SU-DHL-6 (cell line): ENCODE results near the gene TCERG1.

Source experiments
- H2AFZ ChIP-seq: fragments of 200-600 bp; sonication (generic); 2 replicates; pipeline ENCODE4 v1.6.1; 2014; ENCODE audit warnings: low read depth, mild to moderate bottlenecking, moderate library complexity, mixed read lengths, antibody characterized with exemption, low read length; ENCODE audit not compliant: severe bottlenecking
- H3F3A ChIP-seq: fragments of 200-600 bp; shearing (Covaris generic); 2 replicates; pipeline ENCODE4 v1.6.0; 2016; ENCODE audit warnings: antibody characterized with exemption, mild to moderate bottlenecking; ENCODE audit not compliant: insufficient read depth
- H3K27ac ChIP-seq: fragments of 200-600 bp; sonication (generic); 2 replicates; pipeline ENCODE4 v1.5.1; 2016; ENCODE audit warnings: low read depth, mild to moderate bottlenecking, low read length, moderate library complexity, mixed read lengths
- H3K27me3 ChIP-seq: fragments of 200-600 bp; sonication (generic), shearing (Covaris generic); 2 replicates; pipeline ENCODE4 v1.6.0; 2014; ENCODE audit warnings: mild to moderate bottlenecking, low read length
- H3K36me3 ChIP-seq: fragments of 200-600 bp; sonication (generic); 2 replicates; pipeline ENCODE4 v1.6.1; 2014; ENCODE audit warnings: mild to moderate bottlenecking, low read length, mixed read lengths
- H3K4me2 ChIP-seq: fragments of 300-600, 200-600 bp; shearing (Covaris generic), sonication (generic); 2 replicates; pipeline ENCODE4 v1.6.0; 2014; ENCODE audit warnings: low read length, low read depth, mild to moderate bottlenecking; ENCODE audit not compliant: poor library complexity, severe bottlenecking
- H3K4me3 ChIP-seq: fragments of 200-600 bp; sonication (generic); 2 replicates; pipeline ENCODE4 v1.5.1; 2014; ENCODE audit warnings: antibody characterized with exemption, low read length, mild to moderate bottlenecking, mixed read lengths; ENCODE audit not compliant: insufficient read depth, poor library complexity, severe bottlenecking
- H3K79me2 ChIP-seq: fragments of 200-600 bp; sonication (generic); 2 replicates; pipeline ENCODE4 v1.6.1; 2014; ENCODE audit warnings: mild to moderate bottlenecking, low read length, moderate library complexity; ENCODE audit not compliant: insufficient read depth
- H3K9ac ChIP-seq: fragments of 200-600 bp; sonication (generic); 2 replicates; pipeline ENCODE4 v1.7.0; 2014; ENCODE audit warnings: mild to moderate bottlenecking, low read length
- H3K9me2 ChIP-seq: fragments of 200-600 bp; sonication (generic); replicated peaks from 2 replicates; pipeline ENCODE4 v1.6.1; 2014; ENCODE audit warnings: low read length; ENCODE audit not compliant: insufficient read depth
- H3K9me3 ChIP-seq: fragments of 200-600 bp; sonication (generic); 2 replicates; pipeline ENCODE4 v1.6.1; 2014; ENCODE audit warnings: low read length, mixed read lengths; ENCODE audit not compliant: insufficient read depth
- H4K20me1 ChIP-seq: fragments of 200-600 bp; sonication (generic); 2 replicates; pipeline ENCODE4 v1.6.1; 2014; ENCODE audit warnings: low read depth, mild to moderate bottlenecking, antibody characterized with exemption, low read length, moderate library complexity, mixed read lengths
- CTCF ChIP-seq: fragments of 200-600 bp; sonication (generic); IDR thresholded peaks from one replicate; pipeline ENCODE4 v1.5.1; 2017; ENCODE audit warnings: antibody characterized with exemption, mild to moderate bottlenecking, low read length, moderate library complexity; ENCODE audit not compliant: insufficient read depth, poor library complexity, severe bottlenecking
- EZH2phosphoT487 ChIP-seq: fragments of 200-600 bp; sonication (generic), shearing (Covaris generic); conservative IDR thresholded peaks from 2 replicates; pipeline ENCODE4 v1.6.1; 2018; ENCODE audit warnings: mild to moderate bottlenecking, antibody characterized with exemption, low read length, moderate library complexity, mixed read lengths

The TCERG1 gene

GRCh38 chr5:146513462-146513861, 66.3 kb downstream of the TCERG1 start:
- Histone ChIP-seq H3K36me3 (peaks cover 44% of the 10 kb centered on the region), H2AFZ (no peak overlapping the region), H3F3A (peaks cover 33% of the 10 kb centered on the region), H3K79me2 (no peaks in the 10 kb centered on the region), H3K4me3 (no peak overlapping the region), H4K20me1 (no peaks in the 10 kb centered on the region), H3K27ac (no peak overlapping the region), H3K9ac (no peak overlapping the region), H3K9me2 (no peaks in the 10 kb centered on the region), H3K9me3 (no peaks in the 10 kb centered on the region), H3K27me3 (no peaks in the 10 kb centered on the region), H3K4me2 (no peak overlapping the region)
- no peak for TF ChIP-seq EZH2phosphoT487
- no peak for TF ChIP-seq CTCF

GRCh38 chr5:146514575-146514974, 67.4 kb downstream of the TCERG1 start:
- Histone ChIP-seq H2AFZ (no peak overlapping the region), H3K36me3 (peaks cover 33% of the 10 kb centered on the region), H3K9me3 (no peaks in the 10 kb centered on the region), H3K9me2 (no peaks in the 10 kb centered on the region), H3K27ac (no peak overlapping the region), H4K20me1 (no peaks in the 10 kb centered on the region), H3K79me2 (no peaks in the 10 kb centered on the region), H3K27me3 (no peaks in the 10 kb centered on the region), H3F3A (peaks cover 33% of the 10 kb centered on the region), H3K4me3 (no peak overlapping the region), H3K9ac (no peak overlapping the region), H3K4me2 (no peak overlapping the region)
- TF ChIP-seq EZH2phosphoT487 = no peak
- no peak for TF ChIP-seq CTCF

- H3K36me3 ChIP-seq = peaks cover 23% of the 10 kb centered on the region
- H3K4me3 ChIP-seq = no peak overlapping the region
- H3K79me2 ChIP-seq = no peaks in the 10 kb centered on the region
- no peak overlapping the region for H3K9ac ChIP-seq
- H3K9me3 ChIP-seq = no peaks in the 10 kb centered on the region
- H3K9me2 ChIP-seq = no peaks in the 10 kb centered on the region
- TF ChIP-seq EZH2phosphoT487 = no peak
- no peak for TF ChIP-seq CTCF
- H4K20me1 ChIP-seq = no peaks in the 10 kb centered on the region
- peaks cover 33% of the 10 kb centered on the region for H3F3A ChIP-seq
- no peaks in the 10 kb centered on the region for H3K27me3 ChIP-seq
- H2AFZ ChIP-seq = no peak overlapping the region
- H3K4me2 ChIP-seq = no peak overlapping the region
- H3K27ac ChIP-seq = no peak overlapping the region
Measured at GRCh38 chr5:146515473-146516150, 68.5 kb downstream of the TCERG1 start.
